CD4-positive, alpha-beta T cell treated with Interleukin-17A for 4 hours (primary cell): ENCODE data around the gene RAPGEF2.
"Not testable (repeated sequence)": the region's sequence is repeated elsewhere in the genome, so short reads cannot be mapped to it uniquely, and the experiment has no call there.

Experiments used
- DNase-seq: peaks from one replicate; pipeline ENCODE4 v3.0.0-alpha.2; 2020; ENCODE audit warnings: mixed read lengths

RAPGEF2 gene

DNA sequence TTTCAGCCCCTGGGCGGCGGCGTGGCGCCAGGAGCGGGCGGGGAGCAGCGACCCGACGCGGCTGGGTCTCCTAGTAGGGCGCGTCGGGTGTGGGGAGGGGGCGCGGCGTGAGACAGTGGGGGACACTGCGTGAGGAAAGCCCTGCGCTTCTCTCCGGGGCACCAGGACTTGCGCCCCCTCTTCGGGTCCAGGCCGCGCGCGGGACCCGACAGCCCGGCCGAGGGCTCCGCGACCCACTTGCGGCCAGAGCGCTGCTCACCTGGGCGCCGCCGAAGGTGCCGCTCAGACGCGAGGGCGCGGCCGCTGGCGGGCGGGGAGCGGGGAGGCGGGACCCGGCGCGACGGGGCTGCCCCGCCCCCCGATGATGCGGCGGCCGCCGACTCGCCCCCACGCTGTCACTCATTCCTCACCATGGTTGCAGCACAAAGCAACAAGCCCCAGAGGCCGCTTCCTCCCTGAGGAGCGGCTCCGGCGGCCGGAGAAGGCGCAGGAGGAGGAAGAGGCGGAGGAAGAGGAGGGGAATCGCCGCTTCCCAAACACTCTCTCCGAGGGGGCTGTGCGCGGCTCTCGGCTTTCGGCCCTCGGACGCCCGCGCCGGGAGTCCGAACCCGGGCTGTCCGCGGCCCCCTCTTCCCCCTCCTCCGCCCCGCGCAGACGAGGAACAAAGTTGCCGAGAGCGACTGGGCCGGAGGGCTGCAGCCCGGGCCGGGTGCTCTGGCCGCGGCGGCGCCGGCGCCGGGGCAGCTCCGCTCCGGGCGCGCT is at the start of gene RAPGEF2:
TSS of gene RAPGEF2 (plus strand) at position 458 of the 762 bp plus-strand sequence. CDS start 1,084 bp downstream, outside the sequence.
- peak; percentile 88 for DNase-seq

GRCh38 chr4:159055833-159056232 is 47.0 kb upstream of the RAPGEF2 start:
- no peak for DNase-seq

GRCh38 chr4:159060161-159060560 is 42.7 kb upstream of the RAPGEF2 start:
- no peak for DNase-seq

DNA sequence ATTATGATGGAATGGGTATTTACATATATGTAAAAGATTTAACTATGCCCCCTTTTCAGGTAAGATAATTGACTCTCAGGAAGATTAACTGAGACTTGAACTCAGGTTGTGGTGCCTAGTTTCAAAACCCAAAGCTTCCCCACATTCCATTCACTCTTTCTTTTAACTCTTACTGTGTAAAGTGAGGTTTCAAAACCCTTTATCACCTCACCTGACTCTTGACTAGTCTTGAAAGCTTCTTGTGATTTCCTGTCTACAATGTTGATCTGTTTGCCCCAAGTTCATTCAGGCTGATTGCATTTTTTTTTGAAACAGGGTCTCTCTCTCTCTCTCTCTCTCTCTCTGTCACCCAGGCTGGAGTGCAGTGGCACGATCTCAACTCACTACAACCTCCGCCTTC is 40.5 kb upstream of the RAPGEF2 start:
- no peak for DNase-seq

DNA sequence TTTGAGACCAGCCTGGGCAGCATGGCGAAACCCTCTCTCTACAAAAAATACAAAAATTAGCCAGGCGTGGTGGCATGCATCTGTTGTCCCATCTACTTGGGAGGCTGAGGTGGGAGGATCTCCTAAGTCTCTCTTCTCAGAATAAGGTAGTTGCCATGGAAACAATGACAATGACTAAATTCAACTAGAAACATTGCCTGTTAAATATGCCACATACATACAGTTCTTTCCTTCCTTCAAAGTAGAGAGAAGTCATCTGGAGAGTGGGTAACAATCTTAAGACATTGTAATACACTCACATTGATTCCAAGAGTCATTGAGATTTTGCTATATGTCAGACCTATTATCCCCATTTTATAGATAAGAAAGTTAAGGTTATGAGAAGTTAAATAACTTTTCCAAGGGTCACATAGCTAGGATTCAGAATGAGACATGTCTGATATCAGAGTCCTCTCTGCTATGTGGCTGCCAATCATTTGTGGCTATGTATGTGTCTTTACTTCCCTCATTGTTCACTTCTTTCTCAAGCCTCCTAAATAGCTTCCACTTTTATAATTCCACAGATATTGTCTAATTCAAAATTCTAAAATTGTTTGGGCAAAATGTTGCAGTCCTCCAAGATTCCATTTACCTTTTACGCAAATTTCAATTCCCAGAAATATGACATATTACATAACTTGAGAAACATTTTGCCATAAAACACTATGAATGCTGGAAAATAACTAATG is 37.2 kb upstream of the RAPGEF2 start:
- no peak for DNase-seq

GRCh38 chr4:159068139-159068538 is 34.7 kb upstream of the RAPGEF2 start:
- not testable (repeated sequence) for DNase-seq

GRCh38 chr4:159069922-159070321 is 33.0 kb upstream of the RAPGEF2 start:
- no peak for DNase-seq

DNA sequence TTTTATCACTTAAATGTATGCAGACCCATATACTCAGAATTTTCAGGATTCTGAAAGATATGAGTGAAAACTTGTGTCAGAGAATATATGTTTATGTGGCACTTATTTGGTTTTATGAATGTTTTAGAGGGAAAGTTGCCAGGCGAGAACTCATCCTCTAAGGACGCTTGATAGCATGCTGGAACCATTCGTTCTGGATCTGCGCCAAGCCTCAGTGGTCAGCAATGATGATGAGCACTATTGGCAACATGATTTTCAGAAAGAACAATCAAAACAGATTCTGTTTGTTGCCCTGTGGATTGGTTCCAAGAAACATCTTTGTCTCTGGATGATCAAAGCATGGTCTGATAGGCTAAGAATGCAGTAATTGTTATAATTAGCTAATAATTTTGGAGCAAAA is 32.1 kb upstream of the RAPGEF2 start:
- DNase-seq, result no peak

- DNase-seq, result no peak
Measured at GRCh38 chr4:159071178-159071968, 31.5 kb upstream of the RAPGEF2 start.

GRCh38 chr4:159071969-159072765 is 30.7 kb upstream of the RAPGEF2 start:
- DNase-seq, result no peak

DNA sequence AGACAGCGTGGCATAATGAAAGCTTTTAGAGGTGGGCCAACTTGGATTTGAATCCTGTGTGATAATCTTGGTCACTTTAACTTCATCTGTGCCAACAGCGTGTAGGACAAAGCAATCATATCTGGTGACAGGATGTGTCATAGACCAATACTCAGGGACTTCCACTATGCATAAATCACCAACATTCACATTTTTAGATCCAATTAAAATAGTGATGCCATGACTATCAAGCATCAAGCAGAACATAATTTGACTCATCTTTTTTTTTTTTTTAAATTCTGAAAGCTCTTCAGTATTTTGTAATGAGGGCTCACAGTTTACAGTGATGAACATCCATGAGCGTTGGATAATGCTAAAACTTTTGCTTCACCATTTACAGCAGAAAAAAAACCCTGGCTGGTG is 27.3 kb upstream of the RAPGEF2 start:
- no peak for DNase-seq

DNA sequence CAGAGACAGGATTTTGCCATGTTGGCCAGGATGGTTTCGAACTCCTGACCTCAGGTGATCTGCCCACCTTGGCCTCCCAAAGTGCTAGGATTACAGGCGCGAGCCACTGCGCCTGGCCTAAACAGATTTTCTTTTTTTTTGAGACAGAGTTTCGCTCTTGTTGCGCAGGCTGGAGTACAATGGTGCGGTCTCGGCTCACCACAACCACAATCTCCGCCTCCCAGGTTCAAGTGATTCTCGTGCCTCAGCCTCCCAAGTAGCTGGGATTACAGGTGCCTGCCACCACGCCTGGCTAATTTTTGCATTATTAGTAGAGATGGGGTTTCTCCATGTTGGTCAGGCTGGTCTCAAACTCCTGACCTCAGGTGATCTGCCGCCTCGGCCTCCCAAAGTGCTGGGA is 25.9 kb upstream of the RAPGEF2 start:
- not testable (repeated sequence) for DNase-seq

DNA sequence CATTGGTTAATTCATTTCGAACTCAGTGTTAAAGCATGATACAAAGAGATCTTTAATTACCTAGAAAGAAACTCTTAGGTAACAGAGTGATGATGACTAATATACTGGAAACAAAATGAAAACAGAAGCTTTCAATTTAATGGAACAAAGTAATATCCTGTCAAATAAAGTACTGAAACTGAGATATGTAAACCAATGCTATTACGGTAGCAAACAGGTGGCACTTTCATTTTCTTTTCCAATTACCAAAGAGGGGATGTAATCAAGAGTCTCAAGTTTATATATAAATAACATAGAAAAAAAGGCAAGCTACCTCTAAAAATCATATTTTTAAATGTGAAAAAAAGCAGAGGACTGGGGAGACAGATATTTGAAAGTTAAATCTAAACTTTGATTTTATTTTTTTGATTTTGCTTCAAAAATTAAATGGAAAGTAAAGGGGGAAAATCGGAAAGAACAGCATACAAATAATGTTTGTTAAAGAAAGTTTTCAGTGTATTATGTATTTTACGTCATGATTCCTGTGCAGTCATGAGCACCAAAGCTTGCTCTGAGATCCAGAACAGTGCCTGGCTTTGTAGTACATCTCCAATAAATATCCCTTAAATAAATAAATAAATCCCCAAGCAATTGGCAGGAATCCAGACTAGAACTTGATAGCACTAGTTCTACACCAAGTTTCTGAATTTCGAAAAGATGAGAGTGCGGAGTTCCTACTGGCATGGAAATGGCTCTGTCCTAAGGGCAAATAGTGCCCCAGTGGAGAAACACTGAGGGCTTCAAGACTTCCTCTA is 25.0 kb upstream of the RAPGEF2 start:
- no peak for DNase-seq

- no peak for DNase-seq
Measured at GRCh38 chr4:159079074-159079473, 23.8 kb upstream of the RAPGEF2 start.

GRCh38 chr4:159086606-159087005 is 16.3 kb upstream of the RAPGEF2 start:
- DNase-seq, result no peak

GRCh38 chr4:159090255-159090654 is 12.6 kb upstream of the RAPGEF2 start:
- DNase-seq, result no peak

GRCh38 chr4:159094156-159094555 is 8.7 kb upstream of the RAPGEF2 start:
- not testable (repeated sequence) for DNase-seq

DNA sequence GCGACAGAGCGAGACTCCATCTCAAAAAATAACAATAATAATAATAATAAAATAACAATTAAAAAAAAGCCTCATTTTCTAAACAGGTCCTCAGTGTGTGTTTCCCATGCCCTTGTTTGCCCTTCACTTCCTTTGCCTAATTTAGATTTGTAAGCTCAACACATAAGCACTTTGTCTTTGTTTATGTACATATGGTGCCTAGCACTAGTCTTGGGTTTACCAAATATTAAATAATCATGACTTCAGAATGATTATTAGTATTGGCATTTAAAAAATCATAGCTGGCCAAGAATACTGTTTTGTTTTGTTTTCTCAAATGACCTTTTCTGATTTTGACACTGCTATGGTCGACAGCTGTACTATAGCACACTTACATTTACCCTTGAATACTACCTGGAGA is 6.4 kb upstream of the RAPGEF2 start:
- DNase-seq, result no peak

DNA sequence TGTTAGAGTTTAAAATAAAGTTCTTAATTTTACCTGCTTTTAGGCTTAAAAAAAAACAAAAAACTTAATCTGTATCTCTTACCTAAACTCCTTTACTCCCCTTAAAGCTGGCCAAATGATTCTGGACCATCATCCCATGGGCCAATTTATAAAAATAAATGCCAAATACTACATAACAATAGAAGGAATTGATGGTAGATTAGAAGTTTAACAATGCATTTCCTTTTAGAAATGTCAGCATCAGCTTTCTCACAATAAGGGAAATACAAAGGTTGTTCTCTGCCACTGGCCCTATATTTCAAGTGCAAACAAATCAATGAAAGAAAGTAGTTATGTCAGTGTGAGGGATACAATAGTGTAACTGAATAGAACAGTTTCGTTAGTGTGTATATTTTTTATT is 5.7 kb upstream of the RAPGEF2 start:
- no peak for DNase-seq

DNA sequence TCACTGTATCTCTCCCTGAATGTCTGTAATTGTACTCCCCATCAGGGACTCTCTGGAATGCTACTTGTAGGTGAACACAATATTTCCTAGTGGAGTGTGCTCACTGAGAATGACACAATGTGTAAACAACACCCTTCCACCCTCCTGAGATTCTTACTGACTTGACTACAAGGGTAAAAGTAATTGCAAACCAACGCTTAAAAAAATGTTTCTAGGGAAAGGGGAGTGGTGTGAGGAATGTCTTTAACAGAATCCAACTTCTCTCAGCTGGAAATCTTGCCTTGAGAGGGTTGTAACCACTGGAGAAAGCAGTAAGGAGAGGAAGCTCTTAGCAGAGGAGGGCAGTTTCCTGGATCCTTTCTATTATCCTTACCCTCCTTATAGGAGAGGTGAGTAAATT is 5.1 kb upstream of the RAPGEF2 start:
- DNase-seq, result no peak

GRCh38 chr4:159098482-159099127 is 4.3 kb upstream of the RAPGEF2 start:
- DNase-seq, result no peak
